NCI-H524 treated with DMSO at 0.1 percent for 48 hours (cell line): ENCODE measurements around the gene SPNS3.

ENCODE experiments used
- DNase-seq: peaks from one replicate; lab custom pipeline; 2025; lab: John Stamatoyannopoulos, UW

The SPNS3 gene

DNA sequence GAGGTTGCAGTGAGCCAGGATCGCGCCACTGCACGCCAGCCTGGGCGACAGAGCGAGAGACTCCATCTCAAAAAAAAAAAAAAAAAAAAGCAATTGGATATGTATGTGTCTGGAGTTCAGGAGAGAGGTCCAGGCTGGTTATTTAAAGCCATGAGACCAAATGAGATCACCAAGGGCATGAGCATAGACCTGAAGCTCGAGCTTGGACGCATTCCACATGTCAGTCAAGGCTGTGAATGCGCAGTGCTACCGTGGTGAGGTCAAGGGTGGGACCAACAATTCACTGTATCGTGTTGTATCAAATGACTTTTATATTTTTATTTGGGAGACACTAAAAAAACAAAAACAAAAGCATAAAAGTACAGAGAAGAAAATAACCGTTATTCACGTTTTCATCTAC is 35.8 kb downstream of the SPNS3 start:
- DNase-seq = no peak

DNA sequence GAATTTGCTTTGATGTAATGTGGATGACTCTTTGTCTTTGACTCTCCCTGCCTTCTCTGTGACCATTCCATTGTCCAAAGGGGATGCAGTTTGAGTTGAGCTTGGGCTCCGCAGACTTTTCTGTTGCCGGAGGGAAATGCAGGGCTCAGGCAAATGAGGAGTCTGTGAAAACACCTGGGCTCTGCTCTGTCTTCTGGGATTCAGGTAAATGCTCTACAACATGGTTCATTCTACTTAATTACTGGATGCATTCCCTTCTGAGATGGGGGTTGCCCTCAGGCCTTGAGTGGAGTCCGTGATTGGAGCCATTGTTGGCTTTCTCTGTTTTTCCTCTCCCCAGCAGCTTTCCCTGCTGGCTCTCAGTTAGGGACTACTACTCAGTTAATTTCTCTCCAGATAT is 38.5 kb downstream of the SPNS3 start:
- DNase-seq = no peak

DNA sequence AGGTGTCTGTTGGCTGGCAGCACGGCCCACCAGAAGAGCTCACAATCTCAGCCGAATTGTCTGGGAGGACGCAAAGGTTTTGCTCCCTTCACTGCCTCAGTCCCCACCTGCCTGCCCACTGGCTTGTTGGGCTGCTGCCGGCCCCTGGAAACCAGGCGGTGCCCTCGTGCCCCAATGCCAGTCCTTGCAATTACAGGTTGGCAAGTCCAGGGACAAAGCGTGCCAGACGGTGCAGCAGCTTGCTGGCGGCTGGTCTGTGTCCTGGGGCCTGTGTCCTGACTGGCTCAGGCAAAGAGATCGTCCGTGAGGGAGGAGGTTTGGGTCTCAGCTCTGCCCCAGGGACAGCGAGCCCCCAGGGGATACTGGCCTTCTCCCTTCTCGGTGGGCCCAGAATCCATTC is 40.4 kb downstream of the SPNS3 start:
- no peak for DNase-seq

DNA sequence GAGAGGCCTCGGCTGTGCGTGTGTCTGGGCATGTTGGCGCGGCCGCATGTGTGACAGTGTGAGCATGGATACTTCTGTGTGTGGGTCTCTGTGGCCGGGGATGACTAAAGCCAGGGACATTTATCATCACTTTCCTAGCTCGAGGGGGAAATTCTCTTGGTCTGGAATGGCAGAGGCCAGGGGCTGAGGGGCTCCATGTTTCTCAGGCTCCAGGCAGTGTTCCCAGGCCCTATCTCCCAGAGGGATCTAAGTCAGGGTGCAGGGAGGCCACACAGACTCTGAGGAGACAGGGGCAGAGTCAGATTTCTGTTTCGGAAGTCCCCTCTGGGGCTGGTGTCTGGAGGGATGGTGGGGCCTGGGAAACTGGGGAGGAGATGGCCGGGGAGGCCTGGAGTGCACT is 41.3 kb downstream of the SPNS3 start:
- DNase-seq = no peak

DNA sequence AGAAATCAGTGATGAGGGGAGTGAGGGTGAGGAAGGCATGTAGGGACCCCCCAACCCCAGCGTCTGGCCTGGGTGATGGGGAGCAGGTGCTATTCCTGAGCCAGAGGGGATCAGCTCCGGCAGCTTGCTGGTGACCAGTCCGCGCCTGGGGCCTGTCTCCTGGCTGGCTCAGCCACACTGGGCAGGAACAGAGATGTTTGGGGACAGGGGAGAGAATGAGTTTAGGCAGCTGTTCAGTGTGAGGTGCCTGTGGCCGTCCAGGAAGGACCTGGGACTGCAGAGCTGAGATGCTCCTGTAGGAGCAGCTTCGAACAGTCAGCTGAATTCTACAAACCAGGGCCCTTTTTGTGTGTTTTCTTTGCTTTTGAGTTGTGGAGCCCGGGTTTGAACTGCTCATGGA is 41.7 kb downstream of the SPNS3 start:
- DNase-seq = no peak

DNA sequence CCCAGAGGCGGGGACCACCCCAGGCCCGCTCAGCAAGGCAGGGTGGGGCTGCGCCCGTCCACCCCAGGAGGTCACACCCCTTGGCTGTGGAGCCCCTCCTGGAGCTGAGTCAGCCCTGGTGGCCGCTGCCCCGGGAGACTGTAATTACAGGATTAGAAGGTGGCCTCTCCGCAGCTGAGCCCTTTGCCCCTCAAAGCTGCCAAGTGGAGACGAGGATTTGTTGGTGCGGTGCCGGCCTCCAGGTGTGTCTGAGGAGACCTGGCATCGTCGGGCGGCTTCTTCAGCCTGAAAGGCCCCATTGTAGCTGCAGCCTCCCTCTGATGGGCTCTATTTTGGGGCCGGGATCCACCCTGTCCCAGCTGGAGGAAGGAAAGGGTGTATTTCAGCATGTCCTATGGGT is 42.3 kb downstream of the SPNS3 start:
- DNase-seq = no peak

DNA sequence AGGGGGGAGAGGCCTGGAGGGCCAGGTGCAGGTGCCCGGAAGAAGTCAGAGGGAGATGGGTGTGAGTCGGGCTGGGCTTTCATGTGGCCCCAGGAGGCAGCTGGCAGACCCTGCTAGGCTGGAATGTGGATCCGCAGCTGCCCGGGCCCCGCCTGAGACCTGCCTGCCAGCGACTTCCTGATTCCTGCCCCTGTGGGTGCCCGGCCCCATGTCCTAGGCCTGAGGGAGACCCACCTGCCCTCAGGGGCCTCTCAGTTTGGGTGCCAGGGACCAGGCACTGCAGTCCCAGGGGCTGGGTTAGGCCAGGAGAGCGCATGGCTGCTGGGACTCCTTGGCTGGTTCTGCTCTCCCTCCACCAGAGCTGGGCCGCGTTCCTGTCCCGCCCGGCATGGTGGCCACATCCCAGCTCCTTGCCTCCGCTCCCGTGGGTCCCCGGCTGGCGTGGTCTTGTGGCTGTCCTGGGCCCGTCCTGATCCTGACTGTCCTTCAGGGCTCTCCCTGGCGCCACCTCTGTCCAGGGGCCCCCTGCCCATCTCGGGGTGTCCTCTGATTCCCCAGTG is 42.9 kb downstream of the SPNS3 start:
- no peak for DNase-seq

DNA sequence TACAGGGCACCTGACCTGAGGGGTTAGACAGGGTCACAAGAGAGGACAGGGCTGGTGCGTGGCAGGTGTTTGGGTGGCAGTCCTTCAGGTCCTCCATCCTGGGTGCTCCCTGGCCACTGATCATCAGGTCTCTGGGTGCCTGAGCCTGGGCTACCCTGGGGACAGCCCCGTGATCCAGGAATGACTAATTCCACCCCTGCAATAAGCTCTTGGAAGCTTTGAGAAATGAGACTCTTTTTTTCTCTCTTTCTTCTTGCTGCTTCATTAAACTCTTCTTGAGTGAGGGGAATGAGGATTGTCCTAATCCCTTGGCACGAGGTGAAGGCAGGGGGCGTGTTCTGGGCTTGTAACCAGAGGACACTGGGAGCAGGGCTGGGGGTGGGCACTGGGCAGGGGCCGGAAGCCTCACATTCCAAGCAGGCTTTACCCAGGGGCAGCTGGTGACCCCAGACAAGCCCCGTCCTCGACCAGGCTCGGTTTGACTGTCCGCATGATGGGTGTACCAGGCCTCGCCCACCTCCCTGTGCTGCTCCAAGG is 43.6 kb downstream of the SPNS3 start:
- DNase-seq = no peak

DNA sequence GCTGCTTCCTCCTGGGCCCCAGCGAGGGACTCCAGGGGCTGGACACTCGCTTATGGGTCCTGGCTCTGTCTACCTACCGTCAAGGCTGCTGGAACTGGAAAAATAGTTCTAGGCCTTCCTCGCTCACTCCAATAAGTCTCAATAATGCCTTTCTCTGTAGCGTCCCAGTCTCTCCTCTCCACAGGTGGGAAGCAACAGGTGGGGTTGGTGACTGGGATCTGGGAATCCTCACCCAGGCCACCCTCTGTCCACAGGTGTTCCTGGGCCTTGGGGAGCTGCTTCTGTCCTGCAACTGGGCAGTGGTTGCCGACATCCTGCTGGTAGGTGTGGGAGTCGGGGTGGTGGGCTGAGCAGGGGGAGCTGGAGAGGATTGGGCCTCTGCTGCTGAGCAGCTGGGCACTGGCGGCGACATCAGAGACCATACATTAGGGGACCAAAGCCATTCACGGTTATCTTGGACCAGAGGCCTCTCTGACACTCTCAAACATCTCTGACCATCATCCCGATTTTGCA is 44.6 kb downstream of the SPNS3 start:
- DNase-seq = no peak

DNA sequence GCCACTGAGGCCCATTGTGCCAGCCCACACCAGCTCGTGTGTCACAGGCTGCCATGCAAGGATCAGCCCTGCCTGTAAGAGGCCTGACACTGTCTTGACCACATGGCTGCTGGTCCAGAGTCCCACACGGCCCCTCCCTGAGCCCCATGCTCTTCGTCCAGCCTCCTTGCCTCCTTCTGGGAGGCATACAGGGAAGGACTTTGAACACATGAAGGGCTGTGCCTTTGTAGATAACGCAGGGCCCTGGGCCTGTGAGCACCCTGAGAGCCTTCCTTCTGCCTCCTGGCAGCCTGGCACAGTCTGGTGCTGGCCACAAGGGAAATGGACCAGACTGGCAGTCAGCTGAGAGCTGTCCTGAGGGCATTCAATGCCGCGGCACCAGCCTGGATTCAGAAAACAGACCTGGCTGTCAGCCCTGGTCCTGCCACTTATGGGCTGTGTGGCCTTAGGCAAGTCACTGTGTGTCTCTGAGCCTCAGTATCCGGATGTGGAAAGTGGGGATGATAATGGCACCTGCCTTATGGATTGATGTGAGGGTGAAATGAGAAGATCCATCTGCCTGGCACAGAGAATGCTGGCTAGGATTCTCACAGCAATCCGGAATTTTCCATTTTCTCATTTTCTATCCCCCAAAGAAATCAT is 45.7 kb downstream of the SPNS3 start:
- no peak for DNase-seq

DNA sequence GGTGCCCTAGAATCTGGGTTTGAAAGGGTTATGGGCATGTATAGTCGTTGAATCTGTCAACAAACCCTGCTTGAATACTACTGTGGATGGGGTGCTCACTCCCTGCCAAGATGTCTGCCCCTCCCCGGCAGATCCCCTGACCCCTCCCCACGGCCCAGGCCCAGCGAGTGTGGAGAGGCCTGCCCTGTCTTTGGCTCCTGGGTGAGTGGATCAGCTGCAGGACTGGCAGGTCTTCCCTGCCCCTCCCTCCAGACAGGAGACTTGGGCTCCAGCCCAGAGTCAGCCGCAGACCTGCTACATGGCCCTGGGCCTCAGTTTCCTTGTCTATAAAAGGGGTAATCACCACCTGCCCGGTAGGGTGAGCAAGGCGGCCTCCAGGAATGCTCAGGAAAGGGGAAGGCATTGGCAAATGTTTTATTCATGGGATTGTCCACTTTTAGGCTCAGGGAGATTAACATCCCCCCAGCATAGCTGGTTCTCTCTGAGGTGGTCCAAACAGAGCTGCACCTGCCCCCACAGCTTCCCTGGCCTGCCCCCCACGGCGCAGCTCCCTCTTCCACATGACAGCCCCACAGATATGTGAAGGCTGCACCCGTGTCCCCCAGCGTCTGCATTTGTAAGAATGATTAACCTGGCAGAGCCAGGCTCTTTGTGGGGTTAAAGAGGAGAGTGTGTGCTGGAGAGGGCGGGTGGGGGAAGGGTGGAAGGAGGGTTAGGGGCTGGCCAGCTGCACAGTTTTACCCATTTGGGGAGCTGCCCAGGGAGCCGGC is 46.4 kb downstream of the SPNS3 start:
- DNase-seq = no peak

DNA sequence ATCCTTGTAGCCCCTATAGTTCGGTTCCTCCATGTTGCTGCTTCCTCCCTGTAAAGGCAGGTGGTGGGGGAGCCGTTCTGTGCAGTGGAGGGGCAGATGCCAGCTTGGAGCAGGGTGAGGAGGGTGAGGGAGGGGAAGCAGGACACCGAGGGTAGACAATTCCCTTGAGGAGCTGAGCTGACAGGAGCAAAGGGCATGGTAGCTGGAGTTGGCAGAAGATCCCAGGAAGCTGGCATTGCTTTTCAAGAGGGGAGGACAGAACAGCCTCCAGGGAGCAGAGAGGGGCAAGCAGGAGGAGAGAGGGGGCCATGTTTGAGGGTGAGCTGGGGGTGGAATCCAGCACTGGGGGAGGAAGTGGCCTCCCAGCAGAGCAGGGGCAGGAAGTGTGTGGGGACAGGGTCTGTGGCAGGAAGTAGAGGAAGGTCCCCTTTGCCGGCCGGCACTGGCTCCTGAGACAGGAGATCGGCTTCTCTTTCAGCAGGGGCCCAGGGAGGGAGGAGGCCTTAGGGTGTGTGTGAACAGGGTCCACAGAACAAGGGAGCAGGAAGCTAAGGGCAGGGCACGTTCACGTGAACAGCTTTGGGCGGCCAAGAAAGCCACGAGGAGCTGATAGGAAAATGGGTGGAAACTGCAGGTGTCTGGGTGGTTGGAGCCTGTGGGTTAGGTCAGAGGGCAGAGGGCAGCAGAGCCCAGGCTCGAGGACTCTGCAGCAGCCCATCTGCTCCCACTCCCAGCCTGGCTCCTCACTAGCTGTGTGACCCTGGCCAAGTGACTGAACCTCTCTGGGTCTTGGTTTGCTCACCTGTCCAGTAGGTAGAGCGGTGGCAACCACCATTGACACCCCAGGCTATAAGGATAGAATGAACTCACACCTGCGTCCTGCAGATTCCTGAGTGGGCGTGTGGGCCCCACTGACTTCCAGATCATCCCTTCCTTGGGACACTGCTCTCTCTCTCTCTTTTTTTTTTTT is 47.5 kb downstream of the SPNS3 start:
- DNase-seq = no peak

DNA sequence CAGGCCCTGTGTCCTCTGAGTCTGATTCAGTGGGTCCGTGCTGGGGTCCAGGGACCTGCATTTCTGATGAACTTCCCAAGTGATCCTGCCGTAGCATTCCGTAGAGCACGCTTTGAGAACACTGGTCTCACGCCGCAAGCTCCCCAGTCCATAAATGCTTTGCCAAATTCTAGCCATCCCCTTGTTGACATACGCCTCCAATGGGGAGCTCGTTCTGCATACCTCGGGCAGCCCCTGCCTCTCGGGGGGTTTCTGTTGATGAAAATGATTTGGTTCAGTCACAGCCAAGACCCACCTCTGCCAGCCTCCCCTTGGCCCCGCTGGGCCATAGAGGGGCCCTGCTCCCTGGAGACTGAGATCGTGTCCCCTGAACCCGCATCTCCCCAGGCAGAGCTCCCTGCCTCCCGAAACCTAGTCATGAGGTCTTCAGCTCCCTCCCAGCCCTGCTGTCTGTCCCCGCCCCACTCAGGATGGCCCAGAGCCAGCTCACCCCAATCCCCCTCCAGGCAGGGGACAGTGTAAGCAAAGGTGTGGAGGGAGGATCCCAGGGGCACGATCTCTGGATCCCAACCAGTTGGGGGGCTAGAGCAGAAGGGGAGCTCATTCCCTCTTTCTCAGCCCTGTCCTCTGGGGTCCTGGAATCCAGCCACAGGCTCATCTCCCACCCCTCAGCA is 48.7 kb downstream of the SPNS3 start:
- no peak for DNase-seq

DNA sequence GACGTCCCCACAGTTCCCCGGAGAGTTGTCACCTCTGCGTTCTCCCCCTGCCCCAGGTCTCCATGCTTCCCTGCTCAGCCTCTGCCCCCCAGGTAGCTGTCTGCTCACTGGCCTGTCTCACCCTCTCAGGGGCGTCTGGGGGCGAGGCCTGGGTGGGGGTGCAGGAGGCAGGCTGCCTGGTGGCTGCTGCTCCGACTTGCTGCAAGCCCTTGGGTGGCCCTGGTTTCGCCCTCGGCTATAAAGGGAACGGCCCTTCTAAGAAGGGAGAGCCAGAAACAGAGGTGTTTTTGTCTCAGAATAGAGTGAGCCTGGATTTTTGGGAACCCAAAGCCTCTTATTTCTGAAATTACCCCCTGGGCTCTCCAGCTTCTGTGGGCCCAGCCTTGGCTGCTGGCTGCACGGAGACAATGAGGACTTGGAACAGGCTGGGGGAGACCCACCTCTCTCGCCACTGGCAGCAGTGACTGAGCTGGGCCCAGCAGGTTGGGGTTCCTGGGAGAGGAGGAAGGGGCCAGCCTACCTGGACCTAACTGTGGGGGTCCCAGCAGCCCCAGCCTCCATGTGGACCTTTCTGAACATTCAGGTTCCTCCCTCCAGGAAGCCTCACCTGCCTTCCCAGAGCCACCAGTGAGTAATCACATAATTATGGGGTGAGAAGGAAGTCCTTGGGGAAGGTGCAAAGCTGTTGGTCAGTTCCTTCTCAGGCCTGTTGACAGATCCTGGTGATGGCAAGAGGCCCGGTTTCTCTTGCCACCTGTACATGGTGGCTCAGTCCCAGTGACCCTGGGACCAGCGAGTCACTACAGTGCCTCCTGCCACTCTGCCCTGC is 49.5 kb downstream of the SPNS3 start:
- DNase-seq = no peak

DNA sequence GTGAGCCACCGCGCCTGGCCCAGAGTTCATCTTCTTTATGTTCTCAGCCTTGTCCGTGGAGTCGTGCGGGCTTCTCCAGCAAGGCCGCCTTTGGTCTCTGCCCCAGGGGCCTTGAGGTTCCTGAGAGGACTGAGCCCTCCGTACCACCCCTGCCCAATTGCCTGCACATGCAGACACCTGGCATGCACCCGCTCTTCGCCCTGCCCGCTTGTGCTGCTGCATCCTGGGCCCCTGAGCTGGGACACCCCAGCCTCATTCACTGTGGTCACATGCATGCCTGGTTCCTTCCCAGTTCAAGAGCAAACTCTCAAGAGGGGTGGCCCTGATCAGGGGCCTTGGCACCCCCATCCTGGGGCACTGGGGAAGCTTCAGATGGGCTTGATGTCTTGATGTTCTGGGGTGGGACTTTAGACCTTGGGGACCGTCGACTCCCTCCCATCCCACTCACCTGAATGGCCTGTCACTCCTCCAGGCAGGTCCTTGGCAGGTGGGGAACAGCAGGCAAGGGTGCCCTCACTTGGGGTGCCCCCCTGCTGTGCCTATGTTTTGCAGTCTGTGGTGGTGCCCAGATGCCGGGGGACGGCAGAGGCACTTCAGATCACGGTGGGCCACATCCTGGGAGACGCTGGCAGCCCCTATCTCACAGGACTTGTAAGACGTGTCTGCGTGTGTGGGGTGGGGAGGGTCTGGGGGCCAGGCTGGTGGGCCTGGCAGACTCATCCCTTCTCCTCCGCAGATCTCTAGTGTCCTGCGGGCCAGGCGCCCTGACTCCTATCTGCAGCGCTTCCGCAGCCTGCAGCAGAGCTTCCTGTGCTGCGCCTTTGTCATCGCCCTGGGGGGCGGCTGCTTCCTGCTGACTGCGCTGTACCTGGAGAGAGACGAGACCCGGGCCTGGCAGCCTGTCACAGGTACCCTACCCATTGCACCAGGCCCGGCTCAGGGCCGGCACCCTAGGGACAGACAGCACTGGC is 52.2 kb downstream of the SPNS3 start:
- DNase-seq = no peak

DNA sequence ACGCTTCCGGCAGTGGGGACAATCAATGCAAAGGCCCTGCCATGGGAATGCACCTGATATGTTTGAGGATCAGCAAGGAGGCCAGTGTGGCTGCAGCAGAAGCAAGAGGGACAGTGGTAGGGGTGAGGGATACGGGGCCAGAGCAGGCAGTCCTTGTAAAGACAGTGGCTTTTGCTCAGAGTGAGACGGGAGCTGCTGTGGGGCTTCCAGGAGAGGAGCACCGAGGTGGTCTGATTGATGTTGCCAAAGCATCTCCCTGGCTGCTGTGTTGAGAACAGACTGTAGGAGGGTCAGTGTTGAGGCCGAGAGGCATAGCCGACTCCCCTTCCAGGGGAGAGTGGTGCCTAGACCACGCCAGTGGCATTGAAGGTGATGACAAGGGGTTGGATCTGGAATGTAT is 53.6 kb downstream of the SPNS3 start:
- DNase-seq = no peak

DNA sequence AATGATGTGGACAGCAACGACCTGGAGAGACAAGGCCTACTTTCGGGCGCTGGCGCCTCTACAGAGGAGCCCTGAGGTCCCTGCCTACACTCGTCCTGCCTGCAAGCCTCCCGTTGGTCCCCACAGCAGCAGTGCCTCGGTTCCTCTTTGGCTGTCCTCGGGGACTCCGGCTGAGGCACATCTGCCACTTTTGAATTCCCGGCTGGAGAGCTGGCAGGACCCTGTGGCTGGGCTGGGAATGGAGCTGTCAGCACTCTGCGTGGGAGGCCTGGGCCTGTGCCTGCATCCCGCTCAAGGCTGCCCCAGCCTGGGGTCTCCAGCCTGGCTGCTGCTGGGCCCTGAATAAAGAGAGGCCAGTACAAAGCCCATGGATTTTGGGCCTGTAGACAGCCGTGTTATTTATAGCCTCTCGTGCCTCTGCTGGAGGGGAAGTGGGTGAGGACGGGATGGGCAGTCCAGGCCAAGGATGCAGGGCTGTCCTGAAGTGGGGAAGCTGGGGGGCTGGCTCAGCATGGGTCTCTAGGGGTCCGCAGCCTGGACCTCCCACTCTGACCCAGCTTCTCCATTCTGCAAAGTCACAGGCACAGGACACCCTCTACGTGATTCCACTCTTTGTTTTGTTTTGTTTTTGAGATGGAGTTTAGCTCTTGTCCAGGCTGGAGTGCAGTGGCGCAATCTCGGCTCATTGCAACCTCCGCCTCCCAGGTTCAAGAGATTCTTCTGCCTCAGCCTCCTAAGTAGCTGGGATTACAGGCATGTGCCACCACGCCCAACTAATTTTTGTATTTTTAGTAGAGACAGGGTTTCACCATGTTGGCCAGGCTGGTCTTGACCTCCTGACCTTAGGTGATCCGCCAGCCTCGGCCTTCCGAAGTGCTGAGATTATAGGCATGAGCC is 54.3 kb downstream of the SPNS3 start:
- DNase-seq = no peak

DNA sequence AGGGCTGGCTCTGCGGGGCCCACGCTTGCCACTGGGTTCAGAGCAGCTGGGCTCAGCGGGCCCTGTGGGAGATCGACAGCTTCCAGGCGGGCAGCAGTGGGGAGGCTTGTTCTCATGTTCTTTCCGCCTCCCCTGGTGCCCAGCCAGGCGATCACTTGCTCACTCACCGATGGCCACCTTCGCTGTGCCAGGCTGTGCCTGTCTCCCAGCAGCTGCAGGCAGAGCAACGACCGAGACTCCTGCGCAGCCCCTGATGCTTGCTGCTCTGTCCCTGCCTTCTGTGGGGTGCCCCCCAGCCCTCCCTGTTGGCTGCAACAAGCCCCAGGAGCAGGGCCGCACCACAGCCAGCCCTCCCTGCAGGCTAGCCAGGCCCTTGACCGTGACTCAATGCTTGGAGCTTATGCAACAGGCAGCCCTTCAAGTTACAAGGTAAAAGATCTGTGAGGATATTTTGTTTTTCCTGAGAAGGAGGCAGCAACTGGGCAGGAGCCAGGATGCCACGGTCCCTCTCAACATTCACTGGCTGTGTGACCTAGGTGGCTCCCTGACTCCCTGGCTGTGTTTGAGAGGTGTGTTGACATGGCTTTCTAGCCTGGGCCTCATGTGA is 55.4 kb downstream of the SPNS3 start:
- DNase-seq = no peak
